Kidney capillary endothelial cell (primary cell): ENCODE results near the gene COL13A1.

Source experiments
- DNase-seq: peaks from one replicate; pipeline ENCODE4 v3.0.0-alpha.2; 2018; ENCODE audit warnings: low spot score

COL13A1 gene

DNA sequence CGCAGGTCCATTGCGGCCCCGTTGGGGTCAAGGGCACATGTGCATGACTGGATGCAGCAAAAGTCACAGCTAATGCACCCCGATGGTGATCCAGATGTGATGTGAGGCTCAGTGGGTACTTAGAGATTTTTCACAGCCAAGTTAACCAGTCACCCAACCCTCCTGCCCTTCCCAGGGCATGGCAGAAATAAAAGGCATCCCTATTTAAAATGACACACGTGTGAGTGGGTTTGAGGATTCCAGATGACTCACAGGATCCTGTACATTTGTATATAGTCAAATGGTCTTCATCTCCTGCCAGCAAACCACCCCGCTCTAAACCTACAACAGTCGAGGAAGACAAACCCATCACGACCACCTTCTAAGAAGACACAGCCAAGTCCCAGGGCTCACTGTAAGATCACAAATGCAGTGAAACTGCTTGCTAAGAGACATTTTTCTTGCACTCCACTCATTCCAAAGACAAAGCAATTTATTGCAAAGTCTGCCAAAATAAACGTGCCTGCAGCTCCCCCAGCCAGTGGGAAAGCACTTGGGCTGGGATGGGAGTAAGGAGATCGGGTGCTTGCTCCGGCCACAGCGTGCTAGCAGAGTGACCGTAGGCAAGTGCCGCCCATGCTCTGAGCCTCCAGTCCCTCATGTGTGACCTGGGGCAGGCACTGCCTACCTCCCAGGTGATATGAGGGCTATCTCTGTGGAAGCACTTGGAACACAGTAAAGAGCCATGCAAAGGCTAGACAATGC lies 164.4 kb downstream of the COL13A1 start:
- no peak for DNase-seq

DNA sequence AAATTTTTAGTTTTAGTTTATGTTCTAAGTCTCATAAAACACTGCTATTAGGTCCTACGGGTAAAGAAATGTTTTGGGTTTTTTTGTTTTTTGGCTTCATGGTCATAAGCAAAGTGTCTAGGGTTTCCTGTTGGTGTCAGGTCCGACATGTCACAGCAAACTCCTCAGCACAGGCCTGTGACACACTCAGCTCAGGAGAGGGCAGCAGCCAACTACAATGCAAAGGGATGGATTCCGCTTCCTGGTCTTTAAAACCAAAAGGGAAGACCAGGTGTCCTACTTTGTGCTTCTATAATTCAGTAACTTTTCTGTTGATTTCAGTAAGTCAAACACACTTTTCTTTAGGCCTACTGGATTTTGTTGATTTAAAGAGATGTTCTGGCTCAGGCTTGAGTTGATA lies 167.1 kb downstream of the COL13A1 start:
- DNase-seq = no peak

DNA sequence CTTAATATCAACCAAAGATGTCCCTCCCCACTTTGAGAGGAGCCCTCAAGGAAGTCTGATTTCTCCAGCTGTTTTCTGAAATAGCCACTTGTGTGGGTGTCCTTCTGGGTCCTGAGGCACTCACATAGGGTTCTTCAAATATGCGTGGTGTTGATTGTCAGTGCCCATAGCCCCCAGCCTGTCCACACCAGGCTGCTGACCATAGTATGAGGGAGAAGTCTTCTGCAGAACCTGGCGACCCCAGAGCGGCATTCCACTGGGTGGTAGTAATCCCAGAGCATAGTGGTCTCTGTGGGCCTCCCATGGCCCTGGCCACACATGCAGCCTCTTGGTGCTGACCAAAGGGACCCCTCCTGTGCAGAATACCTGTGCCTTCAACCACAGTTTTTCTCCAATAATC lies 168.3 kb downstream of the COL13A1 start:
- no peak for DNase-seq

DNA sequence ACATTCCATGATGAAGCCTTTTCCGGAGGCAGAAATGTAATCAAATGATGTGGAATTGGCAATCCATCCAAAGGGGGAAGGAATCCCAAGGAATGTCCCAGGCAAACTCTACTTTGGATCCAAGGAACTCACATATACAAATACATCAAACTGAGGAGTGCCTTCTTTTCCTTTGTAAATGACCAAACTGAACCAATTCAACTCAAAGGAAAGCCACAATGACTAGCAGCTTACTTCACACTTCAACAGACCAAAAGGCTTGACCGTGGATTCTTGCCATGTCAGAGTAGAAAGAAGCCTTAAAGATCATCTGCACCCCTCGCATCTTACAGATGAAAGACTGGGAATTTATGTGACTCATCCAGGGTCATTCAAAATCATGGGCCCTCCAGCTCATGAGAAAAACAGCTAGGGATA lies 171.3 kb downstream of the COL13A1 start:
- DNase-seq = no peak

DNA sequence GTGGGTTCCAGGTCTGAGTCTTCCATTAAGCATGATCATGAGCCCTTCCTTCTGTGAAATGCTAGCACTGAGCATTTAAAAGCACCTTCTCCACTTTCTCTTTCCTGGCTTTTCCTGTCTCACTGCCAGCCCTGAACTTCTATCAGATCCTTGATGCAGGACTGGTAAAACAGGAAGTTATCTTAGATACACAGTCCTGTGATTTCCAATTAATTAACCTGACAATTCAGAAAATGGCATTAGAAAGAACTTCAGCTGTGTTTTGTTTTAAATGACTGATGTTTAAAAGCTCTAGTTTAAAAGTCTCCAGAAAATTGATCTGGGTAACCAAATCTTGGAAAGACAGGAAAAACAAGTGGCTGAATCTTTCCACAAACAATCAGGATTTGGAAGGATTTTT lies 172.0 kb downstream of the COL13A1 start:
- no peak for DNase-seq

DNA sequence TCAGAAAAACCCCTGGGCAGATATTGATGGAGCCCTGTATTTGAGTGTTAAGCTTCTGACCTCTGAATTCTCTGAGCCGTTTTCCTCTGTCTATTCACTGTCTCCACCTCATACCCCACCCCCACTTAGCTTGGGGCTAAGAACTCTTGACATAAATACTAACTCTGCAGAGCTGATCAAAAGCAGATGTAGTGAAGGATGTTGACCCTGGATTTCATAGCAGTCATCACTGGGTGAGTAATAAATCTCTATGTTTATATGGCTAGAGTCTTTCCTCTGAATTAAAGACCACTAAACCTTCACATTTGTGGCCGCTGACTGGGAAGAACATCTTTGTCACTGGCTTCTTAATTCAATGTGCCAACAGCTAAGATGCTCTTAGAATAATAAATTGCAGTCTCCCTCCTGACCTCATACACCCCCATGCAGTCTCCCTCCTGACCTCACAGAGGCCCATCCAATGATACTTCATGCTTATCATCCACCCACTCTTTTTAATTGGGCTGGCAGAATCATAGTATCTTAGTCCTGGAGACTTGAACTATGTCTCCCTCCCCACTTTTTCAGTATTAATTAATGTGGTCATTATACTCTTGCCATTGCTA lies 172.9 kb downstream of the COL13A1 start:
- DNase-seq = no peak

DNA sequence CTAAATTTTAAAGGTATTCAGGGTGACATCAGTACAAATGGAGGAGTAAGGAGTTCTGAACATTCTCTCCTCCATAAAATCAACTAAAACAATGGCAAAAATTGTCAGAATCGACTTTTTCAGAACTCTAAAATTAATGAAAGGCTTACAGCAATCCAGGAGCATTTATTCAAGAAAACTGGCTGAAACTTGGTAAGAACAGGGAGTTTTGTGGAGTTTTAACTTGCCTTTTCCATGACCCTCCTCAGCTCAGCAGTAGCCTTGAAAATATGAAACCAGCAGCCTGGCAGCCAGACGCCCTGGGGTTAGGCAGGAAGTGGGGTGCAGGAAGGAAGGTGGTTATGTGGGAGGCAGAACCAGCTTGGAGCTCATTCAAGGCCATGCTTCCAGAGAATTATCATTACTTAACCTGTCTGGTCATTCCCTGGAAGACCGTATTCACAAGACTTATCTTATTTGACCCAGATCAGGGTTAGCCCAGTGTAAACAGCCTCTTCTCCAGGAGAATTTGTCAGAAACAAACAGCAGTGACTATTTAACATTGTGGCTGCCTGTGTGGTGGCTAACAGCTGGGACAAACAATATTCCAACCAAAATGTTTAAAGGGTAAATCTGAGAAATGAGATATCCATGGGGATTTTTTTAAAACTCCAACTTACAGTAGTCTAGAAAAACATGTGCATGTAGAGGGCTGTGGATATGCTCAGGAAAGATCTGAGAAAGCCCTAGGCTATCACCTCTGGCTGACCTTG lies 175.3 kb downstream of the COL13A1 start:
- no peak for DNase-seq

DNA sequence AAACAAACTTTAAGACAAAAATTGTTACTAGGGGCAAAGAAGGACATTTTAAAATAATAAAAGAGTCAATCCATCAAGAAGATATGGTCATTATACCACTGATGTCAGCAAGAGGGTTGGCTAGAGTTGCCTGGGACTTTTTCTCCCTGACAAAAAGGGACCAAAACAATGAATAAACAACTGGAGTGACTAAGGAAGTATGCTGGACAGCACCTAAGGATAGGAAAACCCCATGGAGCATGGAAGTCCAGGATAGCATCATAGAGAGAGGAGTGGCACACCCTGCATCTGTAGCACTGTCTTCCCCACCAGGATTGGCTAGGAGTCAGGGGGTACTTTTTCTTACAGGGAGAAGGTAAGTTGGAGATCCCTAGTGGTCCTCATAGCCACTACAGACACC lies 177.5 kb downstream of the COL13A1 start:
- no peak for DNase-seq

DNA sequence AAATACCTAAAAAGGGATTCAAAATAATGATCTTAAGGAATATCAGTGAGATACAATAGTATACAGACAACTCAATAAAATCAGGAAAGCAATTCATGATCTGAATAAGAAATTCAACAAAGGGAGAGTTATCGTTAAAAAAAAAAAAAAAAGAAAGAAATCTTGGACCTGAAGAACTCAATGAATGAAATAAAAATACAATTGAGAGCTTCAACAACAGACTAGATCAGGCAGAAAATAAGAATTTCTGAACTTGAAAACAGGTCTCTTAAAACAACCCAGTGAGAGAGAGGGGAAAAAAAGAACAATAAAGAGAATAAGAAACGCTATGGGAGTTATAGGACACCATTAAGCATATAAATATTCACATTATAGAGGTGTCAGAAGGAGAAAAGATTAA lies 179.0 kb downstream of the COL13A1 start:
- DNase-seq = no peak

DNA sequence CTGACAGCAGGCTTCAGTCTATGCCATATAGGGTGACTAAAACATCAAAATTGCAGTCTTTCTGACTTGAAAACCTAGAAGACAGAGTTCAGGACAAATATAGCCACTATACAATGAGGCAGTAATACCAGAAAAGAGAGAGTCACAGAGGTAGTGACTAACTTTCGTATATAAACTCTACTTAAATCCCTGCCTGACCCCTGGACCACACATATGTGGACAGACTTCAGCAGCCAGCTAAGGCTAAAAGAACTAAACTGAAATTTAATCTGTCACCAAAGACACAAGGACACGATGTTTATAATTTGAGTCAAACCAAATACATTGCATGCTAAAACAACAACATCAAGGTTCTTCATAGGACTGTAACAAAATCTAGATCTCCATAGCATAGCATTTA lies 186.4 kb downstream of the COL13A1 start:
- no peak for DNase-seq

DNA sequence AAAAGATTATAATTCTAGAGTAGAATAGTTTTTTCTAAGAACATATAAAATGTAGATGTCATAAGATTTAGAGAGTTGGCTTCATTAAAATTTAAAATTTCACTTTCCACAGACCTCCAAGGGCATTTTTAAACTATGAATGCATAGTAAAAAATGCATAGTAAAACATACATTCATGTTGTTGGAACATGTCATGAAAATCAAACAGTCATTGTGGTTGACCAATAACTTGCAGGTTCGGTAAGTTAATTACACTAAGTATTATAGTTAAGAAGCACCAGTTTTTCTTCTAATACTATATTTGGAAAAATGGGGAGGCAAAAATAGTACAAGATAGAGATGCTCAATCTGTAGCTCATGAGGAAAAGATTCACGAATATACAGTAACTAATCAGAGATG lies 189.4 kb downstream of the COL13A1 start:
- DNase-seq = no peak

DNA sequence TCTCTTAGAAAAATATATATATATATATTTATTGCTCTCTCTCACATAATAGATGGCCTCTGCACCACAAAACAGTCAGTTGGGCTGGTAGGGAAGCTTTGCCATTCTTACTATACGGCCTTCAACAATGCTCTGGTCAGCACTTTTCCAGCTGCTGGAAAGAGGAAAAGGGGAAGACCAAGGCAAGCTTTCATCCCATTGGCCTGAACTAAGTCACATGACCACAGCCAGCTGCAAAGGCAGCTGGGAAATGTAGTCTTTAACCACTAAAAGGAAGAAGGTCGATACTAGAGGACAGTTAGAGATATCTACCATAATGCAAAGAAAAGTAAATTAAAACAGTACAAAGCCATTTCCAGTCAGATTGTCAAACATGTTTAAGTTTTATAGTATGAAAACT lies 192.6 kb downstream of the COL13A1 start:
- DNase-seq = peak; percentile 20

DNA sequence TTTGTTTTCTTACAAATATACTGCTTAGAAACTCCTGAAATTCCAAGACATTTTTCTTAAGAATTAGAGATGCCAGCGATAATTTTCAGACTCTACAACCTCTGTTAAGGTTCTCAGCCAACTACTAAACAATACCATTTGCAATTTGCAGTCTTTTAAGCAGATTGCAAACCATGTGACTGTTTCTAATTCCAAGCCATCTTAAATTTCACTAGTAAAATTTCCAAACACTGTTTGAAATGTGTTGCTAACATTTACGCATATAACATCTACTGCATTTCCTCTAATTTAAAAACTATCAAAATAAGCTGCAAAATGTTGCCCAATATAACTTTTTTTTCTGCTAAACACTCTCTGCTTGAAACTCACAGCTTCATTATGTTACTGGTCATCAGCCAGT lies 194.9 kb downstream of the COL13A1 start:
- no peak for DNase-seq

DNA sequence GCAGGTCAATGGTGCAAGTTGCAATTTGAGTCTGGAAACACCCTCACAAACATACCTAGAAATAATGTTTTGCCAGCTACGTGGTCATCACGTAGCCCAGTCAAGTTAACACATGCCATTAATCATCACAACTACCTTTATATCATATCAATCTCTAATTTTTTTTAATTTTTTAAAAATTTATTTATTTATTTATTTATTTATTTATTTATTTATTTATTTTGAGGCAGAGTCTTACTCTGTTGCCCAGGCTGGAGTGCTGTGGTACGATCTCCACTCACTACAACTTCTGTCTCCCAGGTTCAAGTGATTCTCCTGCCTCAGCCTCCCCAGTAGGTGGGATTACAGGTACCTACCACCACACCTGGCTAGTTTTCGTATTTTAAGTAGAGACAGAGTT lies 198.6 kb downstream of the COL13A1 start:
- DNase-seq = no peak

DNA sequence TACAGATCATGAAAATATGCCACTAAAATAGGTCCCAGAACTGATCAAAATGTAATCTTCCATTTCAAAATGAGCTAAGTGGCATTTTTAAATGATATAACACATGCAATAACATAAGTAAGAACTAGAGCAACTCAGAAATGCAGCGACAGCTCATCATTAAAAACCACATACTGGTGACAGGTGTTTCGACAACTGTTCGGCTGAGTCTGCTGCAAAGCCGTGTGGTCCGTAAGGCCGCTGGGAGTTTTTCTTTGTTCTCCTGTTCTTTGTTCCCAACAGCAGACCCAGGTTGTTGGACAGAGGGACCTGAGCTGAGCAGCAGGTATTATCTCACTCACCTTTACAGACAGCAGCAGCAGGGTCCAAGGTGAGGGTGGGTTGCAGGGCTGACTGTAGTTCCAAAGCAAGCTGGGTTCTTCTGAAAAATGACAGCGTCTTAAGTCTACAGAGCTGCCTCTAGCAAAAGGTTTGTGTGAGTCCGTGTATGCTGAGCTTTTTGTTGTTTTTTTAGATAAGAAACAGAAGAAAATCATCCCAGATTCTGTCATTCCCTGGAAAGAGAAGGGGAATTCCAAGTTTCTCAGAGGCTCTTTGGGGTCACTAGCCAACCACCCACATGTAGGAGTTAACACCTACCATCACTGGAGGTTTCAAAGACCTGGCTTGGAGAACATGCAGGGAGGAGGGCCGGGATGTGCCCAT lies 205.6 kb downstream of the COL13A1 start:
- no peak for DNase-seq
